ENCODE results near the gene BCAS3.
"Not testable (repeated sequence)": the region's sequence is repeated elsewhere in the genome, so short reads cannot be mapped to it uniquely, and the experiment has no call there.

Gene BCAS3

GRCh38 chr17:61005358-61005757, 327.7 kb downstream of the BCAS3 start:
- Histone ChIP-seq H3K9me3 (ENCODE audit: severe bottlenecking) (no peaks in the 10 kb centered on the region), H3K36me3 (ENCODE audit: low read depth) (no peaks in the 10 kb centered on the region), H3K27me3 (ENCODE audit: insufficient read depth, poor library complexity, severe bottlenecking) (no peaks in the 10 kb centered on the region), H3K27ac (ENCODE audit: poor library complexity, severe bottlenecking) (no peak overlapping the region), H3K4me3 (ENCODE audit: severe bottlenecking) (no peak overlapping the region), H3K4me1 (ENCODE audit: insufficient read depth, poor library complexity, severe bottlenecking) (no peaks in the 10 kb centered on the region)
- TF ChIP-seq CTCF (IDR thresholded peaks at IDR 0.05; ENCODE audit: poor library complexity, severe bottlenecking) = no peak
- no peak for DNase-seq (ENCODE audit: low spot score)
- ATAC-seq (ENCODE audit: low read depth) = no peak

DNA sequence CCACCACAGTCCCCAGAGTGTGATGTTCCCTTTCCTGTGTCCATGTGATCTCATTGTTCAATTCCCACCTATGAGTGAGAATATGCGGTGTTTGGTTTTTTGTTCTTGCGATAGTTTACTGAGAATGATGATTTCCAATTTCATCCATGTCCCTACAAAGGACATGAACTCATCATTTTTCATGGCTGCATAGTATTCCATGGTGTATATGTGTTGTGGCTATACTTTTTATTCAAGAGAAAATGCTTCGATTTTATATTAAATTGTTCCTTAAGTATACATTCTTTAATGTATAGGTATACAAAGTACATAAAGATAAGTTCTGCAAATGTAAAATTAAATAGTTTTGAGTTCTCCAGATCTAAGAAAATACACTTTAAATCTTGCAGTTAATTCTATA, 328.3 kb downstream of the BCAS3 start:
- H3K27me3 ChIP-seq (ENCODE audit: insufficient read depth, poor library complexity, severe bottlenecking); H3K27ac ChIP-seq (ENCODE audit: poor library complexity, severe bottlenecking); ATAC-seq (ENCODE audit: low read depth); DNase-seq (ENCODE audit: low spot score); H3K9me3 ChIP-seq (ENCODE audit: severe bottlenecking); H3K4me3 ChIP-seq (ENCODE audit: severe bottlenecking); H3K36me3 ChIP-seq (ENCODE audit: low read depth); H3K4me1 ChIP-seq (ENCODE audit: insufficient read depth, poor library complexity, severe bottlenecking): not testable (repeated sequence)

- TF ChIP-seq CTCF (IDR thresholded peaks at IDR 0.05; ENCODE audit: poor library complexity, severe bottlenecking) = no peak
- ATAC-seq (ENCODE audit: low read depth) (no peak), DNase-seq (ENCODE audit: low spot score) (no peak)
- H3K4me3 ChIP-seq (ENCODE audit: severe bottlenecking) = no peak overlapping the region
- H3K9me3 ChIP-seq (ENCODE audit: severe bottlenecking) = no peaks in the 10 kb centered on the region
- no peaks in the 10 kb centered on the region for H3K36me3 ChIP-seq (ENCODE audit: low read depth)
- H3K4me1 ChIP-seq (ENCODE audit: insufficient read depth, poor library complexity, severe bottlenecking) = no peaks in the 10 kb centered on the region
- H3K27me3 ChIP-seq (ENCODE audit: insufficient read depth, poor library complexity, severe bottlenecking) = no peaks in the 10 kb centered on the region
- H3K27ac ChIP-seq (ENCODE audit: poor library complexity, severe bottlenecking) = no peak overlapping the region
Observed at GRCh38 chr17:61007980-61008379, 330.3 kb downstream of the BCAS3 start.

GRCh38 chr17:61009663-61010062, 332.0 kb downstream of the BCAS3 start:
- Histone ChIP-seq H3K4me3 (ENCODE audit: severe bottlenecking) (no peak overlapping the region), H3K4me1 (ENCODE audit: insufficient read depth, poor library complexity, severe bottlenecking) (no peaks in the 10 kb centered on the region), H3K36me3 (ENCODE audit: low read depth) (no peaks in the 10 kb centered on the region), H3K27ac (ENCODE audit: poor library complexity, severe bottlenecking) (no peak overlapping the region), H3K27me3 (ENCODE audit: insufficient read depth, poor library complexity, severe bottlenecking) (no peaks in the 10 kb centered on the region), H3K9me3 (ENCODE audit: severe bottlenecking) (no peaks in the 10 kb centered on the region)
- no peak for DNase-seq (ENCODE audit: low spot score)
- no peak for ATAC-seq (ENCODE audit: low read depth)
- TF ChIP-seq CTCF (IDR thresholded peaks at IDR 0.05; ENCODE audit: poor library complexity, severe bottlenecking) = no peak

GRCh38 chr17:61010661-61011170, 333.1 kb downstream of the BCAS3 start:
- H3K4me3 ChIP-seq (ENCODE audit: severe bottlenecking) = no peak overlapping the region
- no peaks in the 10 kb centered on the region for H3K4me1 ChIP-seq (ENCODE audit: insufficient read depth, poor library complexity, severe bottlenecking)
- no peaks in the 10 kb centered on the region for H3K27me3 ChIP-seq (ENCODE audit: insufficient read depth, poor library complexity, severe bottlenecking)
- H3K9me3 ChIP-seq (ENCODE audit: severe bottlenecking) = no peaks in the 10 kb centered on the region
- no peak for ATAC-seq (ENCODE audit: low read depth)
- TF ChIP-seq CTCF (IDR thresholded peaks at IDR 0.05; ENCODE audit: poor library complexity, severe bottlenecking) = no peak
- H3K36me3 ChIP-seq (ENCODE audit: low read depth) = no peaks in the 10 kb centered on the region
- DNase-seq (ENCODE audit: low spot score) = no peak
- no peak overlapping the region for H3K27ac ChIP-seq (ENCODE audit: poor library complexity, severe bottlenecking)

Data from RWPE2 (cell line).